ENCODE measurements around the gene KCNIP4. TPM values are rescaled to one million over a fixed set of nuclear protein-coding genes. Genes with fewer than 3 reads are reported as not detected.

KCNIP4 gene
- total and polyA plus RNA-seq, 12 donors: 0.15 TPM; not detected in 11

DNA sequence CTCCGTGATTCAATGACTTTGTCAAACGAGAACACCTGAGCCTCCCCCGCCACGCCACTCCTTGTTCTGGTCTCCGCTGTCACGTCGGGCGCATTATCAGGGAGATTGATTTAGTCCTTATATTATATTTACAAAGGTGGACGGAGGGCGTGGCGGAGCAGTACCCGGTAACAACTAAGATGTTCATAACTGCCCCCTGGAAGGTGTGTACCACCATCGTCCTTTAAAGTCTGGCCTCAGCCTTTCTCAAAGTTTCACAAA is 964.1 kb downstream of the KCNIP4 start:
- no peak for ATAC-seq
- no peak for DNase-seq
- WGBS, 2 donors: 65 to 67% methylated on average over 13 of the region's 13 CpGs
- TF ChIP-seq, protein P1, sequence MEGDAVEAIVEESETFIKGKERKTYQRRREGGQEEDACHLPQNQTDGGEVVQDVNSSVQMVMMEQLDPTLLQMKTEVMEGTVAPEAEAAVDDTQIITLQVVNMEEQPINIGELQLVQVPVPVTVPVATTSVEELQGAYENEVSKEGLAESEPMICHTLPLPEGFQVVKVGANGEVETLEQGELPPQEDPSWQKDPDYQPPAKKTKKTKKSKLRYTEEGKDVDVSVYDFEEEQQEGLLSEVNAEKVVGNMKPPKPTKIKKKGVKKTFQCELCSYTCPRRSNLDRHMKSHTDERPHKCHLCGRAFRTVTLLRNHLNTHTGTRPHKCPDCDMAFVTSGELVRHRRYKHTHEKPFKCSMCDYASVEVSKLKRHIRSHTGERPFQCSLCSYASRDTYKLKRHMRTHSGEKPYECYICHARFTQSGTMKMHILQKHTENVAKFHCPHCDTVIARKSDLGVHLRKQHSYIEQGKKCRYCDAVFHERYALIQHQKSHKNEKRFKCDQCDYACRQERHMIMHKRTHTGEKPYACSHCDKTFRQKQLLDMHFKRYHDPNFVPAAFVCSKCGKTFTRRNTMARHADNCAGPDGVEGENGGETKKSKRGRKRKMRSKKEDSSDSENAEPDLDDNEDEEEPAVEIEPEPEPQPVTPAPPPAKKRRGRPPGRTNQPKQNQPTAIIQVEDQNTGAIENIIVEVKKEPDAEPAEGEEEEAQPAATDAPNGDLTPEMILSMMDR (IDR thresholded peaks at IDR 0.05): no peak
- Histone ChIP-seq H3K27ac (no peak overlapping the region), H3K9me3 (peaks cover 0 to 4% (median 0%) of the 10 kb centered on the region in 11 donors), H3K4me3 (no peak overlapping the region), H3K27me3 (peaks cover 0 to 23% (median 14%) of the 10 kb centered on the region in 7 donors), H3K36me3 (no peaks in the 10 kb centered on the region), H3K4me1 (no peaks in the 10 kb centered on the region)
- intact Hi-C loops (cut with DNase I): loop anchor here in 1 of 10 donors (5.0 kb wide), 1 partner anchor 662 kb away; no protein-coding TSS in a partner anchor

DNA sequence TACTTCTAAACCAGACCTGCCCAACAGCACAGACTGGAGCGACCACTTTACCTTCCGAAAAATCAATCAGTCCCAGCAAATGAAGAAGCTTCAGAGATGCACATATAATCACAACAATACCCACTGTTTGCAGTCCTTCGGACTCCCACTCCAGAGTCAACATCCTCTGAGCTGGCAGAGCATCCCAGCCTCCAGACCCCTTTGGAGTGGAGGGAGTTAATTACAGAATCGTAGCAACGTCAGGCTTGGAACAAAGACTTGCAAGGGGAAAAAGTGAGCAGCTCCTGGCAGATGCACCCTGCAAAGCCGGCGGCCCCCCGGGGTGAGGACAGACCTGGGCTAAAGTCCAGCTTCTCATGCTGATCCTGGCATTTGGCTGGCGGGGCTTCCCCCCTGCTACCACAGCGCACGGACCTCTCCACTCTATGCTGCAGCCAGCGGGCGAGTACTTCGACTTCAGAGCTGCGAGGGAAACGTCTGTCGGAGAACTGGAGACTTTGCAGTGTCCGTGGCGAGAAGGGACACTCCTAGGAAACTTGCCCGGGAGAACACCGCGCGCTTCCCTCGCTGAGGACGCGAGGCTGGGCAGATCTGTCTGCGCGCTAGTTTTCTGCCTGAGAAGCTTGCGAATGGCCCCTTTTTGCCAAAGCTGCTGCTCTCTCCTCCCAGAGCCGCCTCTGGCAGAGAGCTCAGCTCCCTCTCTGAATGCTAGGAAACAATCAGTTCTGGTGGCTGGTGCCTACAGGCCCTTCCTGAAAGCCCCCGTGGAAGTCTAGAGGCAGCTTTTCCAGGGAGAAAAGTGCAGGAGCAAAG is 964.6 kb downstream of the KCNIP4 start:
- intact Hi-C loops (cut with DNase I): loop anchor here in 1 of 10 donors (5.0 kb wide), 1 partner anchor 662 kb away; no protein-coding TSS in a partner anchor
- WGBS, 2 donors: 4 to 5% methylated on average over 31 of the region's 31 CpGs
- TF ChIP-seq, protein P1 (IDR thresholded peaks at IDR 0.05): no peak
- Histone ChIP-seq H3K9me3 (peaks cover 0 to 4% (median 0%) of the 10 kb centered on the region in 11 donors), H3K36me3 (no peaks in the 10 kb centered on the region), H3K4me3 (no peak overlapping the region), H3K4me1 (no peaks in the 10 kb centered on the region), H3K27me3 (peaks cover 0 to 23% (median 14%) of the 10 kb centered on the region in 7 donors), H3K27ac (no peak overlapping the region)
- DNase-seq (no peak), ATAC-seq (no peak)

DNA sequence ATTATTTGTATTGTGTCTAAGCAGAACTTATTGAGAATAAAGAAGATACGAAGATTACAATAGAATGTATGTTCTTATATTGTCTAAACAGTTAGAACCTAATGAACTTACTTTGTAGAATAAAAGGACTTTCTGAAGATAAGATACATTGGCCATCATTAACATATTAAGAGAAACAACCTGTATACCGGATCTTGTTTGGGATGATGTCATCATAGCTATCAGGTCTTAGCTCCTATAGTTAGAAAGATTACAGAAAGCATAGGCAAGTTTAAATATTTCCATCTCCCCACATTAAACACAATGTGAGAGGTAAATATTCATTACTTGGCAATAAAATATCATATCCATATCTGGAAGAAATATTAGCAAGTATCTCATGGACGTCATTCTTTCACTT is 966.0 kb downstream of the KCNIP4 start:
- Histone ChIP-seq H3K9me3 (peaks cover 0 to 3% (median 0%) of the 10 kb centered on the region in 11 donors), H3K4me1 (no peaks in the 10 kb centered on the region), H3K4me3 (no peak overlapping the region), H3K27me3 (peaks cover 0 to 23% (median 14%) of the 10 kb centered on the region in 7 donors), H3K36me3 (no peaks in the 10 kb centered on the region), H3K27ac (no peak overlapping the region)
- ATAC-seq (no peak), DNase-seq (no peak)
- TF ChIP-seq, protein P1 (IDR thresholded peaks at IDR 0.05): no peak
- intact Hi-C loops (cut with DNase I): loop anchor here in 1 of 10 donors (5.0 kb wide), 1 partner anchor 660 kb away; no protein-coding TSS in a partner anchor
- WGBS, 2 donors: 69 to 74% methylated on average over 3 of the region's 3 CpGs

DNA sequence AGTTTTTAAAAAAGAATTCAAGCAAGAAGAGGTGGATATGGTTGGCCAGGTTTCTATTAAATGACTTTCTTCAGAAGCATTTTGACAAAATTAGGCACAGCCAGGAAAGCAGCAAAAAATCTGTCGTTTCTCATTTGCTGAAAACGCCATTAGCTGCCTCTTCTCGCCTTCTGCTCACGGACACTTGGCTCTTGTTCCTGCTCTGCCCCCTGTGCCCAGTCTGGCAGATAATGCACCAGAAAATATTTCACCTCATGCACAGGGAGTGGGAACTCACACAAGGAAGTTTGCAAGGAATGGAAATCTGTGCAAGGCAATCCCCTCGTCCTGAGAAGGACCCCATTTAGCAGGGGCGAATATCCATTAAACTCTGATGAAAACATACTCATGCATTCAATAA is 988.3 kb downstream of the KCNIP4 start:
- TF ChIP-seq, protein P1 (IDR thresholded peaks at IDR 0.05): no peak
- no peaks in the 10 kb centered on the region for H3K36me3 ChIP-seq
- no peaks in the 10 kb centered on the region for H3K9me3 ChIP-seq
- intact Hi-C loops (cut with DNase I): no loop called here
- H3K4me1 ChIP-seq: no peaks in the 10 kb centered on the region
- ATAC-seq (no peak), DNase-seq (no peak)
- no peaks in the 10 kb centered on the region for H3K27me3 ChIP-seq
- H3K27ac ChIP-seq: no peak overlapping the region
- 43 to 45% methylated on average over 6 of the region's 6 CpGs for WGBS, 2 donors
- H3K4me3 ChIP-seq: no peak overlapping the region

Measured in heart right ventricle (tissue), 16 donors.